GM18951 (cell line): Measurements from ENCODE around the gene TLN1.

Experiments used
- POLR2A ChIP-seq: IDR thresholded peaks from 4 replicates; pipeline ENCODE4 v1.6.1; 2011; ENCODE audit warnings: mild to moderate bottlenecking; ENCODE audit not compliant: insufficient read length, insufficient read depth; ENCODE audit errors: extremely low read depth
- in situ Hi-C: fragments of 300-500 bp; cut with MboI; formaldehyde crosslinking; loops from one replicate; pipeline ENCODE4 v1.12.0; 2022; ENCODE audit warnings: low sequenced_read_pairs, mixed read lengths, inconsistent platforms; ENCODE audit not compliant: unreplicated experiment

TLN1 gene

GRCh38 chr9:35649431-35650340 lies 82.3 kb downstream of the TLN1 start:
- in situ Hi-C loops = no loop called here
- TF ChIP-seq POLR2A = peak; percentile 51
